IMR-90 (cell line): Measurements from ENCODE around the gene CBFA2T3. TPM values are rescaled to one million over a fixed set of nuclear protein-coding genes. Genes with fewer than 3 reads are reported as not detected.

Source experiments
- ATAC-seq: fragments of 200-7000 bp; cut with Tn5 transposase; 2 replicates; pipeline ENCODE4 v1.9.1; 2020; ENCODE audit warnings: low read depth, mild to moderate bottlenecking, moderate library complexity
- BruUV-seq: library from RNA; stranded (reverse); fragments of 400-500 nt; replicated peaks from 2 replicates; lab custom pipeline; 2021; lab: Mats Ljungman, UMichigan
- CTCF ChIA-PET: fragments of 300-600 bp; formaldehyde crosslinking; extraction: SDS; loops from one replicate; lab custom pipeline; 2021; ENCODE audit warnings: antibody characterized with exemption; lab: Yijun Ruan, JAX
- POLR2A ChIA-PET: fragments of 300-600 bp; sonication (Branson Sonifier 250); formaldehyde crosslinking; loops from one replicate; lab custom pipeline; 2022; ENCODE audit warnings: antibody characterized with exemption; ENCODE audit not compliant: unreplicated experiment; lab: Charles Lee
- DNase-seq: peaks from one replicate; pipeline ENCODE4 v3.0.0; 2013
- H2AFZ ChIP-seq: replicated peaks from 2 replicates; pipeline ENCODE3; 2013; ENCODE audit warnings: low read length, mild to moderate bottlenecking; ENCODE audit not compliant: poor library complexity
- H2AK5ac ChIP-seq: 2 replicates; pipeline ENCODE4 v1.6.1; 2013; ENCODE audit warnings: low read depth, low read length, inconsistent platforms
- H2AK9ac ChIP-seq: replicated peaks from 2 replicates; pipeline ENCODE3; 2013; ENCODE audit warnings: mild to moderate bottlenecking, low read depth, low read length, moderate library complexity; ENCODE audit not compliant: poor library complexity
- H2BK120ac ChIP-seq: 2 replicates; pipeline ENCODE4 v1.6.1; 2013; ENCODE audit warnings: low read depth, low read length, inconsistent platforms
- H2BK15ac ChIP-seq: 3 replicates; pipeline ENCODE4 v1.6.1; 2013; ENCODE audit warnings: low read depth, low read length, inconsistent platforms
- H2BK20ac ChIP-seq: 2 replicates; pipeline ENCODE4 v1.6.1; 2013; ENCODE audit warnings: low read depth, mild to moderate bottlenecking, inconsistent platforms, low read length, moderate library complexity
- H2BK5ac ChIP-seq: 2 replicates; pipeline ENCODE4 v1.6.1; 2013; ENCODE audit warnings: mild to moderate bottlenecking, low read depth, low read length, inconsistent platforms; ENCODE audit not compliant: poor library complexity, severe bottlenecking
- H3K14ac ChIP-seq: replicated peaks from 2 replicates; pipeline ENCODE4 v1.6.1; 2013; ENCODE audit warnings: low read depth, low read length, inconsistent platforms
- H3K18ac ChIP-seq: 2 replicates; pipeline ENCODE4 v1.6.1; 2013; ENCODE audit warnings: low read depth, low read length, control low read depth
- H3K23ac ChIP-seq: 2 replicates; pipeline ENCODE4 v1.6.1; 2013; ENCODE audit warnings: low read depth, low read length, inconsistent platforms
- H3K27ac ChIP-seq: 2 replicates; pipeline ENCODE4 v1.5.1; 2013; ENCODE audit warnings: mild to moderate bottlenecking, control low read depth, low read length; ENCODE audit not compliant: insufficient read depth
- H3K27me3 ChIP-seq: 2 replicates; pipeline ENCODE4 v1.6.1; 2013; ENCODE audit warnings: low read length; ENCODE audit not compliant: control insufficient read depth, insufficient read depth
- H3K36me3 ChIP-seq: 2 replicates; pipeline ENCODE4 v1.6.1; 2013; ENCODE audit warnings: low read length, mixed read lengths; ENCODE audit not compliant: control insufficient read depth, insufficient read depth
- H3K4ac ChIP-seq: 2 replicates; pipeline ENCODE4 v1.6.1; 2013; ENCODE audit warnings: low read depth, low read length, inconsistent platforms
- H3K4me1 ChIP-seq: 2 replicates; pipeline ENCODE4 v1.6.1; 2013; ENCODE audit warnings: low read length, mixed read lengths; ENCODE audit not compliant: control insufficient read depth, insufficient read depth
- H3K4me2 ChIP-seq: 2 replicates; pipeline ENCODE4 v1.6.1; 2013; ENCODE audit warnings: low read depth, mild to moderate bottlenecking, control low read depth, low read length, moderate library complexity
- H3K4me3 ChIP-seq: 2 replicates; pipeline ENCODE4 v1.5.1; 2013; ENCODE audit warnings: low read depth, mild to moderate bottlenecking, control low read depth, low read length, moderate library complexity; ENCODE audit not compliant: insufficient read depth
- H3K56ac ChIP-seq: 2 replicates; pipeline ENCODE4 v1.6.1; 2013; ENCODE audit warnings: low read length, inconsistent platforms; ENCODE audit not compliant: insufficient read depth; ENCODE audit errors: extremely low read depth
- H3K79me1 ChIP-seq, 2 experiments: 2 replicates each; pipeline ENCODE4 v1.6.1; 2013; ENCODE audit warnings: low read length in 2 of 2, inconsistent platforms in 1 of 2, low read depth in 1 of 2
- H3K9ac ChIP-seq: 2 replicates; pipeline ENCODE4 v1.6.1; 2013; ENCODE audit warnings: low read depth, low read length, control low read depth
- H3K9me1 ChIP-seq: 2 replicates; pipeline ENCODE4 v1.6.1; 2013; ENCODE audit warnings: low read length, inconsistent platforms; ENCODE audit not compliant: insufficient read depth
- H3K9me3 ChIP-seq: 2 replicates; pipeline ENCODE4 v1.6.1; 2013; ENCODE audit warnings: low read length; ENCODE audit not compliant: control insufficient read depth, insufficient read depth
- H4K20me1 ChIP-seq: 2 replicates; pipeline ENCODE4 v1.6.1; 2013; ENCODE audit warnings: low read length, inconsistent platforms; ENCODE audit not compliant: insufficient read depth
- H4K5ac ChIP-seq: 2 replicates; pipeline ENCODE4 v1.6.1; 2013; ENCODE audit warnings: mild to moderate bottlenecking, low read depth, low read length, control low read depth
- H4K8ac ChIP-seq, 2 experiments: 2 replicates each; pipeline ENCODE4 v1.6.1; 2013; ENCODE audit warnings: low read depth in 2 of 2, low read length in 2 of 2, control low read depth in 1 of 2, inconsistent platforms in 1 of 2
- H4K91ac ChIP-seq: 2 replicates; pipeline ENCODE4 v1.6.1; 2013; ENCODE audit warnings: low read depth, low read length, inconsistent platforms; ENCODE audit not compliant: insufficient read depth
- CTCF ChIP-seq: conservative IDR thresholded peaks from 2 replicates; pipeline ENCODE4 v1.5.1; 2012; ENCODE audit warnings: mild to moderate bottlenecking, low read depth, low read length, improper control_type of control experiment
- FOS ChIP-seq: fragments of 150-350 bp; IDR thresholded peaks from 2 replicates; pipeline ENCODE4 v1.6.1; 2016; ENCODE audit warnings: low read depth, low read length
- RCOR1 ChIP-seq: IDR thresholded peaks from 2 replicates; pipeline ENCODE4 v1.6.1; 2012; ENCODE audit warnings: mild to moderate bottlenecking, low read length, improper control_type of control experiment; ENCODE audit not compliant: insufficient replicate concordance
- USF2 ChIP-seq: fragments of 150-350 bp; IDR thresholded peaks from 2 replicates; pipeline ENCODE4 v1.6.1; 2017; ENCODE audit warnings: mild to moderate bottlenecking, antibody characterized with exemption, low read length, low read depth
- WGBS, 2 experiments: methylation state at CpG; one replicate each; pipeline versions ENCODE4 v1.1.5 to v1.1.7; 2013; ENCODE audit warnings: missing lambda C conversion rate in 2 of 2; ENCODE audit not compliant: insufficient read length in 1 of 2; ENCODE audit errors: extremely low coverage in 2 of 2; 5-methylcytosine and 5-hydroxymethylcytosine counted together
- dilution Hi-C: fragments of 300-500 bp; cut with HindIII; formaldehyde crosslinking; loops from one replicate; pipeline ENCODE4 v1.14.3; 2018; ENCODE audit warnings: low sequenced_read_pairs; ENCODE audit not compliant: unreplicated experiment
- in situ Hi-C: fragments of 300-500 bp; cut with MboI; formaldehyde crosslinking; loops from 3 replicates; pipeline ENCODE4 v1.14.3; 2019; ENCODE audit warnings: low sequenced_read_pairs, inconsistent platforms, mixed read lengths
- intact Hi-C: fragments of 100-400 bp; cut with micrococcal nuclease; formaldehyde crosslinking; loops from 2 replicates; pipeline ENCODE4 v1.10.0; 2022
- polyA plus RNA-seq, 3 experiments: library from polyadenylated mRNA; depleted of rRNA; stranded (reverse); fragments of >200 nt; gene quantifications; 2 replicates each; pipeline ENCODE4 v1.2.3, GENCODE V29; 2012; ENCODE audit warnings: low replicate concordance in 1 of 3
- total RNA-seq: library from RNA; depleted of rRNA; stranded (reverse); fragments of >200 nt; gene quantifications from 2 replicates; pipeline ENCODE4 v1.2.3, GENCODE V29; 2012

Gene CBFA2T3
- total and polyA plus RNA-seq, 2 of the 4 experiments (the other 2 are of a cell fraction) = not detected

GRCh38 chr16:88930716-88931115 is 46.3 kb downstream of the CBFA2T3 start:
- no peak overlapping the region for H2AFZ ChIP-seq
- H4K5ac ChIP-seq = no peak overlapping the region
- H3K27me3 ChIP-seq = peaks cover 31% of the 10 kb centered on the region
- no peak overlapping the region for H4K91ac ChIP-seq
- no TSS peak for BruUV-seq
- H3K9me1 ChIP-seq = no peaks in the 10 kb centered on the region
- H3K18ac ChIP-seq = no peak overlapping the region
- H2BK120ac ChIP-seq = no peak overlapping the region
- H3K4me1 ChIP-seq = 0 out of 2 replicates have a peak, but pooled peaks cover 2% of the 10 kb centered on the region
- ATAC-seq (no peak), DNase-seq (no peak)
- no peak overlapping the region for H4K8ac ChIP-seq
- H2AK9ac ChIP-seq = peak overlapping the region; percentile 50
- no peaks in the 10 kb centered on the region for H3K79me1 ChIP-seq
- no peak overlapping the region for H3K56ac ChIP-seq
- intact Hi-C loops = no loop called here
- H3K14ac ChIP-seq = no peak overlapping the region
- no peak overlapping the region for H2BK15ac ChIP-seq
- no peak overlapping the region for H3K23ac ChIP-seq
- no CpG with 5 or more reads among the region's 12 CpGs for WGBS, 2 experiments
- H3K4ac ChIP-seq = no peak overlapping the region
- in situ Hi-C loops = loop anchor here (10.0 kb wide), 1 partner anchor 284 kb away; the partner anchor contains the start of gene ZNF778
- H3K9me3 ChIP-seq = no peaks in the 10 kb centered on the region
- no peaks in the 10 kb centered on the region; the same call in 1 of the 2 replicates for H4K20me1 ChIP-seq
- no peak overlapping the region for H3K4me3 ChIP-seq
- H3K4me2 ChIP-seq = no peak overlapping the region
- H2AK5ac ChIP-seq = no peak overlapping the region
- no peak overlapping the region for H2BK5ac ChIP-seq
- no peaks in the 10 kb centered on the region for H3K36me3 ChIP-seq
- H3K9ac ChIP-seq = no peak overlapping the region
- ChIA-PET CTCF (no interaction called here), POLR2A (no interaction called here)
- H2BK20ac ChIP-seq = no peak overlapping the region
- TF ChIP-seq CTCF = no peak
- no peak for TF ChIP-seq FOS
- TF ChIP-seq RCOR1 = no peak
- no peak for TF ChIP-seq USF2
- no peak overlapping the region for H3K27ac ChIP-seq
- dilution Hi-C loops = no loop called here
